HFF-Myc (cell line): Measurements from ENCODE around the gene MAPK8IP3.

ENCODE experiments used
- DNase-seq: peaks from one replicate; pipeline ENCODE4 v3.0.0-alpha.2; 2011; ENCODE audit warnings: low read depth; ENCODE audit errors: extremely low read depth
- H3K4me3 ChIP-seq: replicated peaks from 2 replicates; pipeline ENCODE4 v1.5.1; 2011; ENCODE audit warnings: low read depth, mild to moderate bottlenecking, control low read depth, low read length
- TF ChIP-seq, protein P1 (sequence below): IDR thresholded peaks from 2 replicates; pipeline ENCODE4 v1.5.1; 2012; ENCODE audit warnings: mild to moderate bottlenecking, low read depth, low read length, control low read depth; ENCODE audit errors: missing control alignments

Gene MAPK8IP3

DNA sequence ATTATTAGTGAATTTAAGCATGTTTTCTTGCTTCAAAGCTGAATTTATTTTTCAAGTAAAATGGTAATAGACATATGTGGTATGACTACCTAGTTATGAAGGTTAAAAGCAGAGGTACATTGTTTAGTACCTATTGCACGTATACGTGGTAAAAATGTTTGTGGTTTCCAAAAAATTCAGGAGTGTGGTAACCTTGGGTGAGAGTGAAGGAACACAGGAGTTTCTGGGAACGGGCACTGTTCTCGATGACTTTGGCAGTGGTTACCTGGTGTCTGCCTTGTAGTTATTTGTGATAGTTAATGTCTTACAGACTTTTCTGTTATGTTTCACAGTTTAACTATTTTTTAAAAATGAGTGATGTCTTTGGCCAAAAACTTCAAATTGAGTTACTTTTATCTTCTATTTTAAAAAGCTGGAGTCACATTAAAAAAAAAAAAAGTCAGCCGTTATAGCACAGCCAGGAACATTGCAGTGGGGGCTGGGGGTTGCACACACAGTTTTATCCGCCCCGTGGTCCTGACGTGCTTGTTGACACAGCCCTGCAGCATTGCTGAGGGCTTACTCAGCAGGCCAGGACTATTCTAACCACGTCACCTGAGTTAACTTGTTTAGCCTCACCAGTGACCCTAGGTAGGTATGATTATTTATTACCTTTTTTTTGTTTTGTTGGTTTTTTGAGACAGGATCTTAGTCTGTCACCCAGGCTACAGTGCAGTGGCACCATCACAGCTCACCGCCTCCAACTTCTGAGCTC, 17.0 kb upstream of the MAPK8IP3 start:
- no peak for DNase-seq
- no peak overlapping the region for H3K4me3 ChIP-seq
- TF ChIP-seq, protein P1, sequence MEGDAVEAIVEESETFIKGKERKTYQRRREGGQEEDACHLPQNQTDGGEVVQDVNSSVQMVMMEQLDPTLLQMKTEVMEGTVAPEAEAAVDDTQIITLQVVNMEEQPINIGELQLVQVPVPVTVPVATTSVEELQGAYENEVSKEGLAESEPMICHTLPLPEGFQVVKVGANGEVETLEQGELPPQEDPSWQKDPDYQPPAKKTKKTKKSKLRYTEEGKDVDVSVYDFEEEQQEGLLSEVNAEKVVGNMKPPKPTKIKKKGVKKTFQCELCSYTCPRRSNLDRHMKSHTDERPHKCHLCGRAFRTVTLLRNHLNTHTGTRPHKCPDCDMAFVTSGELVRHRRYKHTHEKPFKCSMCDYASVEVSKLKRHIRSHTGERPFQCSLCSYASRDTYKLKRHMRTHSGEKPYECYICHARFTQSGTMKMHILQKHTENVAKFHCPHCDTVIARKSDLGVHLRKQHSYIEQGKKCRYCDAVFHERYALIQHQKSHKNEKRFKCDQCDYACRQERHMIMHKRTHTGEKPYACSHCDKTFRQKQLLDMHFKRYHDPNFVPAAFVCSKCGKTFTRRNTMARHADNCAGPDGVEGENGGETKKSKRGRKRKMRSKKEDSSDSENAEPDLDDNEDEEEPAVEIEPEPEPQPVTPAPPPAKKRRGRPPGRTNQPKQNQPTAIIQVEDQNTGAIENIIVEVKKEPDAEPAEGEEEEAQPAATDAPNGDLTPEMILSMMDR, result no peak

DNA sequence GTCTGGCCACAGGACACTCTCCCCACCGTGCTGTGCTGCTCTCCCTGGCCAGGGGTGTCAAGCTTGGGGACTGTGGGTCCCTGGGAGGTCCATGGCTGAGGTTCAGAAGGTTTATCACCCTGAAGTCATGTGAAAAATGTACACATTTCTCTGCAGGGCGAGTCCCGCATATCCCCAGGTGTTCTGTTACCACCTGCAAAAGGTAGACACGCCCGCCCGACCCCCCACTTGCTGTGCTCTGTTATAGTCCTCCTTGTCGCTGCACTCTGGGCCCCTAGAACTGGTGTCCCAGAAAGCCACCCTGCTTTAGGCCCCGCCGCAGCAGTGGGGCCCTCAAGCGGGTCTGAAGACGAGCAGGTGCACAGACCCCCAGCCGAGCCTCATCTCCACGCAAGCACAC, 16.1 kb upstream of the MAPK8IP3 start:
- H3K4me3 ChIP-seq, result no peak overlapping the region
- TF ChIP-seq, protein P1, result no peak
- DNase-seq, result no peak

DNA sequence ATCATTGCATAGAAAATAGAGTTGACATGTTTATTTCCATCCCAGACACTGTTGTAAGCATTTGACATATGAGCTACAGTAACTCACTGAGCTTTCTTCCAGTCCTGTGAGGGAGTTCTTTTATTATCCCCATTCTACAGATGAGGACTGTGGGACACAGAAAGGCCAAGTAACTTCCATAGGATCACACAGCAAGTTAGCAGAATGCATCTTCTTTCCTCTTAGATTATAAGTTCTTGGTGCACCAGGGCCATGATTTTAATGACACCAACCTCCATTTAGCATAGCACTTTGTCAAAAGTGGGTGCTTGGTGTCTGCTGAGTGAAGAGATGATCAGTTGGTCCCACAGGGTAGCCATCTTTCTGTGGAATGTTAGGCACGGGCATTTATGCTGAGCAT, 15.2 kb upstream of the MAPK8IP3 start:
- H3K4me3 ChIP-seq, result no peak overlapping the region
- TF ChIP-seq, protein P1, result no peak
- no peak for DNase-seq

DNA sequence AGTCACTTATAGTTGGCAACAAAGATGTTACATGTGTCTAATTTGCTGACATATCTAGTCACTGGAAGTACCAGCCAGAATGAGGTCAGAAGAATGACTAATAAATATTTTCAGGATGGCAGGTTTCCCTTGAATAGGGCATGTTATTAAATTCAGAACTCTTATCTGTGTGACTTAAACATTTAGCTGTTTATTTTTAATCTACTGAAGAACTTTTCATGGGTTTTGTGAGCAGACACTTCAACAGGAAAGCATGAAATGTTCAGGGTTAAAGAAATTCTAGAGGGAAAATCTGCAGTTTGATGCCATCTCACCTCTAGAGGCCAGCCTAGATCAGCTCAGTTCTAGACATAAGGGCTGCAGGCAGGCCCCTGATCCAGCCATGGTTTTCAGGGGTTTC, 14.7 kb upstream of the MAPK8IP3 start:
- TF ChIP-seq, protein P1, result no peak
- DNase-seq, result no peak
- no peak overlapping the region for H3K4me3 ChIP-seq

DNA sequence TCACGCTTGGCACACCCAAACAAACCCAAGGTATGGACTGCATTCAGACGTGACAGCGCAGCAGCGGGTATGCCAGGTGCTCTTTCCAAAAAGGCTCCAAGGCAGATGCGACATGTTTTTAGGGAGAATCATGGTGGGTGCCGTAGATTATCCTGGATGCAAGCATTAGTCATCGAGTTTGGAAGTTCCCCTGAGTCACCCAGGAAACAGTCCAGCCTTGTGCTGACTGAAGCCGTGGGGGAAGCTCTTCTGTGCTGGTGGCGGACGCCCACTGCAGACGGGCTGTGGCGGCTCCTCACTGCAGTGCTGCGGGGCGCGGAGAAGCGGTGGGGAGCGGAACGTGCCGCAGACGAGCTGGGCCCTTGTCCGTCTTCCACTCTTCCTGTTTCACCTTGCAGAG, 14.0 kb upstream of the MAPK8IP3 start:
- TF ChIP-seq, protein P1, result no peak
- no peak for DNase-seq
- no peak overlapping the region for H3K4me3 ChIP-seq

DNA sequence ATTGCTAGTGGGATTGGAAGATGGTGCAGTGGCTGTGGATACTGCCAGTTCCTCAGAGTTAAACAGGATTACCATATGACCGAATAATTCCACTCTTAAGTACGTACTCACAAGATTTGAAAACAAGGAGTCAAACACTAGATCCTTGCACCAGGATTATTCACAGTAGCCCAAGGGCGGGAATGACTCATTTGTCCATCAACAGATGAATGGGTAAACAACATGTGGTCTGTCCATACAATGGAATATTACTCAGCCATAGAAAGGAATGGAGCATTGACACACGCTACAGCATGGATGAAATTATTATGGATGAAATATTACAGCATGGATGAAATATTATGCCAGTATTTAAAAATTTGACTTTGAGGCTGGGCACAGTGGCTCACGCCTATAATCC, 9.1 kb upstream of the MAPK8IP3 start:
- H3K4me3 ChIP-seq, result no peak overlapping the region
- TF ChIP-seq, protein P1, result no peak
- DNase-seq, result no peak

DNA sequence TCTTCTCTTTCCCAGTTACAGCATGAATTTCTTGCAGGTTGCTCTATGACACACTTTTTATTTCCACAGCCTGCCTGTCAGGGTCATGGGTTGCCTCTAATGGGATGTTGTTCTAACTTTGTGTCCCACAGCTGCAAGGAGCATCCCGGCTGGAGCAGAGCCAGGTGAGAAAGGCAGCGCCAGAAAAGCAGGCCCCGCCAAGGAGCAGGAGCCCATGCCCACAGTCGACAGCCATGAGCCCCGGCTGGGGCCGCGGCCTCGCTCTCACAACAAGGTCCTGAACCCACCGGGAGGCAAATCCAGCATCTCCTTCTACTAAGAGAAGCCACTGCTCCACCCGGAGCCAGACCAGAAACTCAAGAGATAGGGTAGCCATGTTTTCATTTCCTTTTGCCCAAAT, 7.3 kb upstream of the MAPK8IP3 start:
- TF ChIP-seq, protein P1, result no peak
- H3K4me3 ChIP-seq, result no peak overlapping the region
- DNase-seq, result no peak
